ENCODE measurements around the gene CUX1.

DNA sequence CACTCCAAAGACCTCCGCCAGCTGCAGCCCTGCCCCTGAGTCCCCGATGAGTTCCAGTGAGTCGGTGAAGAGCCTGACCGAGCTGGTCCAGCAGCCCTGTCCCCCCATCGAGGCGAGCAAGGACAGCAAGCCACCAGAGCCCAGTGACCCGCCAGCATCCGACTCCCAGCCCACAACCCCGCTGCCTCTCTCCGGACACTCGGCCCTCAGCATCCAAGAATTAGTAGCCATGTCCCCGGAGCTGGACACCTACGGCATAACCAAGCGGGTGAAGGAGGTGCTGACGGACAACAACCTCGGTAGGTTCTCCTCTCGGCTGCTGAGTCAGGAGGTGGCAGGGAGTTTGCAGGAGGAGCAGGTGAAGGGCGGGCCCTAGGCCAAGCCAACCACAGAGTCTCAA lies 409.9 kb downstream of the CUX1 start:
- TF ChIP-seq, protein P1, sequence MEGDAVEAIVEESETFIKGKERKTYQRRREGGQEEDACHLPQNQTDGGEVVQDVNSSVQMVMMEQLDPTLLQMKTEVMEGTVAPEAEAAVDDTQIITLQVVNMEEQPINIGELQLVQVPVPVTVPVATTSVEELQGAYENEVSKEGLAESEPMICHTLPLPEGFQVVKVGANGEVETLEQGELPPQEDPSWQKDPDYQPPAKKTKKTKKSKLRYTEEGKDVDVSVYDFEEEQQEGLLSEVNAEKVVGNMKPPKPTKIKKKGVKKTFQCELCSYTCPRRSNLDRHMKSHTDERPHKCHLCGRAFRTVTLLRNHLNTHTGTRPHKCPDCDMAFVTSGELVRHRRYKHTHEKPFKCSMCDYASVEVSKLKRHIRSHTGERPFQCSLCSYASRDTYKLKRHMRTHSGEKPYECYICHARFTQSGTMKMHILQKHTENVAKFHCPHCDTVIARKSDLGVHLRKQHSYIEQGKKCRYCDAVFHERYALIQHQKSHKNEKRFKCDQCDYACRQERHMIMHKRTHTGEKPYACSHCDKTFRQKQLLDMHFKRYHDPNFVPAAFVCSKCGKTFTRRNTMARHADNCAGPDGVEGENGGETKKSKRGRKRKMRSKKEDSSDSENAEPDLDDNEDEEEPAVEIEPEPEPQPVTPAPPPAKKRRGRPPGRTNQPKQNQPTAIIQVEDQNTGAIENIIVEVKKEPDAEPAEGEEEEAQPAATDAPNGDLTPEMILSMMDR (IDR thresholded peaks at IDR 0.05), result no peak
- TF ChIP-seq POLR2A (IDR thresholded peaks at IDR 0.05), result no peak

All from breast epithelium (tissue), 3 donors.